ENCODE data around the gene CRHR2.

CRHR2 gene

GRCh38 chr7:30661926-30662325 is 20.3 kb downstream of the CRHR2 start:
- no peaks in the 10 kb centered on the region for H3K9me2 ChIP-seq (ENCODE audit: low read depth, low read length)
- H3K4me3 ChIP-seq (ENCODE audit: low read depth, low read length, poor library complexity, severe bottlenecking): no peak overlapping the region
- H3K9me3 ChIP-seq (ENCODE audit: low read length): no peaks in the 10 kb centered on the region
- no peak overlapping the region for H3K9ac ChIP-seq (ENCODE audit: low read length)
- no peaks in the 10 kb centered on the region for H3F3A ChIP-seq (ENCODE audit: insufficient read depth, low read length)
- no peaks in the 10 kb centered on the region for H3K36me3 ChIP-seq (ENCODE audit: insufficient read depth, low read length)
- H3K79me2 ChIP-seq (ENCODE audit: insufficient read depth, low read length): no peaks in the 10 kb centered on the region
- TF ChIP-seq EZH2 (IDR thresholded peaks at IDR 0.05; ENCODE audit: borderline replicate concordance, low read length) (no peak), CTCF (IDR thresholded peaks at IDR 0.05; ENCODE audit: low read length) (no peak)
- H3K27ac ChIP-seq (ENCODE audit: low read depth, low read length, poor library complexity, severe bottlenecking): no peak overlapping the region
- H3K4me2 ChIP-seq (ENCODE audit: low read length): no peak overlapping the region
- H3K27me3 ChIP-seq (ENCODE audit: insufficient read depth, low read length): no peaks in the 10 kb centered on the region; the same call in 1 of the 2 replicates
- H4K20me1 ChIP-seq (ENCODE audit: insufficient read depth, low read length): no peaks in the 10 kb centered on the region
- no peaks in the 10 kb centered on the region for H3K4me1 ChIP-seq (ENCODE audit: insufficient read depth, low read length, severe bottlenecking)
- no peak overlapping the region for H2AFZ ChIP-seq (ENCODE audit: low read length)

DNA sequence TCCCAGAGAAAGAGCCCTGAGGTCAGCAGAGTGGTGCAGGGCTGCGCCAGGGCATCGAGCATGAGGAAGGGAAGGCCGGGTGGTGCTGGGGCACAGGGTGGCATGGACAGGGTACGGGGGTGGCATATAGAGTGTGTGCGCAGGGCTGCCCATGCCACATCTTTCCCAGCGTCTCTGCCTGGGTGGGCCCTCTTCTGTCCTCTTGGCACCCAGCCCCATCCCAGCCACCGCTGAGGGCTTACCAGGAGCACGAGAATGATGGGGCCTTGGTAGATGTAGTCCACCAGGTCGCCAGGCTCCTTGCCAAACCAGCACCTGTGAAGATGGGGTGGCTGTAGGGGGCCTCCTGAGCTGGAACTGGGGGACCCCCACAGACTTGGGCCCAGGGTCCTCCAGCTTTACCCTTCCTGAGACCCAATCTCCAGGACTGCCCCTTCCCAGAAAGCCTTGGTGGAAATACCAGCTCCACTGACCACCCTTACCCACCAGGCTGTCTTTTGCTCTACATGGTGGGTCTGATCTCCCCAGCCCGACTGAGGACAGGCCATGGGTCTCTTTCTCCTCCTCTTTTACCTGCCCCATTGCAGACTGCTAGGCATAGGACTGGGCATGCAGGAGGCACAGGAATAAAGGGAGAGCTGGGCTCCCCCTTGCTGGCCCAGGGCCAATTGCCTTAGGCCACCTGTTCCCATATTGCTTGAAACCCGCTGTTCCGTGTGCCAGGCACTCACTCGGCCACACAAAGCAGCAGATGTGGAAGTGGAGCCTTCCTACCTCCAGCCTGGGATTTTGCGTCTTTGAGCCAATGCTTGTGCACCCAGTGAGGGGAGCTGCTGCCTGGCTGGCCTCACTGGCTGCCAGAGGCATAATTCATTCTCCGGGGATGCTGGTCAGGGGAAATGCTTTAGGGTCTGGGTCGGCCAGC is 21.7 kb downstream of the CRHR2 start:
- TF ChIP-seq EZH2 (IDR thresholded peaks at IDR 0.05; ENCODE audit: borderline replicate concordance, low read length) (no peak), CTCF (IDR thresholded peaks at IDR 0.05; ENCODE audit: low read length) (no peak)
- Histone ChIP-seq H2AFZ (ENCODE audit: low read length) (no peak overlapping the region), H3K4me2 (ENCODE audit: low read length) (no peak overlapping the region), H3K9me2 (ENCODE audit: low read depth, low read length) (no peaks in the 10 kb centered on the region), H3K79me2 (ENCODE audit: insufficient read depth, low read length) (no peaks in the 10 kb centered on the region), H3K4me1 (ENCODE audit: insufficient read depth, low read length, severe bottlenecking) (no peaks in the 10 kb centered on the region), H3K4me3 (ENCODE audit: low read depth, low read length, poor library complexity, severe bottlenecking) (no peak overlapping the region), H4K20me1 (ENCODE audit: insufficient read depth, low read length) (no peaks in the 10 kb centered on the region), H3K27me3 (ENCODE audit: insufficient read depth, low read length) (no peaks in the 10 kb centered on the region; the same call in 1 of the 2 replicates), H3K36me3 (ENCODE audit: insufficient read depth, low read length) (no peaks in the 10 kb centered on the region), H3K27ac (ENCODE audit: low read depth, low read length, poor library complexity, severe bottlenecking) (no peak overlapping the region), H3K9me3 (ENCODE audit: low read length) (no peaks in the 10 kb centered on the region), H3F3A (ENCODE audit: insufficient read depth, low read length) (no peaks in the 10 kb centered on the region), H3K9ac (ENCODE audit: low read length) (no peak overlapping the region)

- Histone ChIP-seq H2AFZ (ENCODE audit: low read length) (no peak overlapping the region), H3K4me3 (ENCODE audit: low read depth, low read length, poor library complexity, severe bottlenecking) (no peak overlapping the region), H3K79me2 (ENCODE audit: insufficient read depth, low read length) (no peaks in the 10 kb centered on the region), H3K27me3 (ENCODE audit: insufficient read depth, low read length) (no peaks in the 10 kb centered on the region; the same call in 1 of the 2 replicates), H3K27ac (ENCODE audit: low read depth, low read length, poor library complexity, severe bottlenecking) (no peak overlapping the region), H3K4me2 (ENCODE audit: low read length) (no peak overlapping the region), H3K9me2 (ENCODE audit: low read depth, low read length) (no peaks in the 10 kb centered on the region), H3K9ac (ENCODE audit: low read length) (no peak overlapping the region), H4K20me1 (ENCODE audit: insufficient read depth, low read length) (no peaks in the 10 kb centered on the region), H3K36me3 (ENCODE audit: insufficient read depth, low read length) (no peaks in the 10 kb centered on the region), H3F3A (ENCODE audit: insufficient read depth, low read length) (no peaks in the 10 kb centered on the region), H3K4me1 (ENCODE audit: insufficient read depth, low read length, severe bottlenecking) (no peaks in the 10 kb centered on the region), H3K9me3 (ENCODE audit: low read length) (no peaks in the 10 kb centered on the region)
- TF ChIP-seq CTCF (IDR thresholded peaks at IDR 0.05; ENCODE audit: low read length) (no peak), EZH2 (IDR thresholded peaks at IDR 0.05; ENCODE audit: borderline replicate concordance, low read length) (no peak)
These were observed 22.9 kb downstream of the CRHR2 start for GRCh38 chr7:30659312-30659711.
